RWPE2 (cell line): ENCODE measurements around the gene CLEC16A.

Experiments
- ATAC-seq: fragments of 200-7000 bp; cut with Tn5 transposase; 3 replicates; pipeline ENCODE4 v1.9.1; 2021; ENCODE audit warnings: low read depth
- DNase-seq: peaks from one replicate; pipeline ENCODE4 v3.0.0-alpha.2; 2020; ENCODE audit warnings: low spot score
- H3K27ac ChIP-seq: fragments of 450-650 bp; 2 replicates; pipeline ENCODE4 v1.5.1; 2017; ENCODE audit warnings: mild to moderate bottlenecking; ENCODE audit not compliant: poor library complexity, severe bottlenecking
- H3K27me3 ChIP-seq: fragments of 250-450 bp; sonication (Bioruptor Pico); 2 replicates; pipeline ENCODE4 v1.5.1; 2021; ENCODE audit warnings: mild to moderate bottlenecking, moderate library complexity; ENCODE audit not compliant: insufficient read depth, poor library complexity, severe bottlenecking
- H3K36me3 ChIP-seq: fragments of 250-450 bp; sonication (Bioruptor Pico); 2 replicates; pipeline ENCODE4 v1.5.1; 2020; ENCODE audit warnings: low read depth, mild to moderate bottlenecking, moderate library complexity
- H3K4me1 ChIP-seq: fragments of 250-450 bp; sonication (Bioruptor Pico); 2 replicates; pipeline ENCODE4 v1.5.1; 2021; ENCODE audit warnings: mild to moderate bottlenecking, moderate library complexity; ENCODE audit not compliant: insufficient read depth, poor library complexity, severe bottlenecking
- H3K4me3 ChIP-seq: fragments of 250-450 bp; sonication (Bioruptor Pico); 2 replicates; pipeline ENCODE4 v1.5.1; 2021; ENCODE audit warnings: mild to moderate bottlenecking, moderate library complexity; ENCODE audit not compliant: severe bottlenecking
- H3K9me3 ChIP-seq: fragments of 250-450 bp; sonication (Bioruptor Pico); 2 replicates; pipeline ENCODE4 v1.5.1; 2021; ENCODE audit warnings: mild to moderate bottlenecking, moderate library complexity; ENCODE audit not compliant: severe bottlenecking
- TF ChIP-seq, protein P1 (sequence below): fragments of 450-650 bp; IDR thresholded peaks from one replicate; pipeline ENCODE4 v1.5.1; 2017; ENCODE audit warnings: mild to moderate bottlenecking, moderate library complexity; ENCODE audit not compliant: poor library complexity, severe bottlenecking

The CLEC16A gene

DNA sequence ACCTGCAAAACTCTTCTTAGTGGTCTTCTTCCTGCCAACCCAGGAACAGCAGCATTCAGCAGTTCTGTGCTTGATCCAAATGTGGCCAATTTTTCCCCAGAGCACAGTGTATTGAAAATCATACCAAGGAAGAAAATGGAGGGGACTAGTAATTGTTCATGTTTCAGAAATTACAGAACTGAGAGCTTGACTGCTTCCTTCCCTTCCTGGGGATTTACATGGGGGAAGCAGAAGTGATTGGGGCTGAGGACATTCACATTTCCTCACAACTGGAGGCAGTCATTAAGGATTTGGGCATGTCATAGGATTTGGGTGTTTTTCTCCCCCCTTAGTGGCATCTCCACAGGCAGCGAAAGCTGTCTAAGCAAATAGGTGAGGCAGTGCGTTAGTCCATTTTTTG lies 47.6 kb upstream of the CLEC16A start:
- Histone ChIP-seq H3K36me3 (no peaks in the 10 kb centered on the region), H3K4me3 (no peak overlapping the region), H3K4me1 (no peaks in the 10 kb centered on the region), H3K27ac (no peak overlapping the region), H3K9me3 (no peaks in the 10 kb centered on the region), H3K27me3 (no peaks in the 10 kb centered on the region)
- no peak for DNase-seq
- no peak for ATAC-seq
- TF ChIP-seq, protein P1, sequence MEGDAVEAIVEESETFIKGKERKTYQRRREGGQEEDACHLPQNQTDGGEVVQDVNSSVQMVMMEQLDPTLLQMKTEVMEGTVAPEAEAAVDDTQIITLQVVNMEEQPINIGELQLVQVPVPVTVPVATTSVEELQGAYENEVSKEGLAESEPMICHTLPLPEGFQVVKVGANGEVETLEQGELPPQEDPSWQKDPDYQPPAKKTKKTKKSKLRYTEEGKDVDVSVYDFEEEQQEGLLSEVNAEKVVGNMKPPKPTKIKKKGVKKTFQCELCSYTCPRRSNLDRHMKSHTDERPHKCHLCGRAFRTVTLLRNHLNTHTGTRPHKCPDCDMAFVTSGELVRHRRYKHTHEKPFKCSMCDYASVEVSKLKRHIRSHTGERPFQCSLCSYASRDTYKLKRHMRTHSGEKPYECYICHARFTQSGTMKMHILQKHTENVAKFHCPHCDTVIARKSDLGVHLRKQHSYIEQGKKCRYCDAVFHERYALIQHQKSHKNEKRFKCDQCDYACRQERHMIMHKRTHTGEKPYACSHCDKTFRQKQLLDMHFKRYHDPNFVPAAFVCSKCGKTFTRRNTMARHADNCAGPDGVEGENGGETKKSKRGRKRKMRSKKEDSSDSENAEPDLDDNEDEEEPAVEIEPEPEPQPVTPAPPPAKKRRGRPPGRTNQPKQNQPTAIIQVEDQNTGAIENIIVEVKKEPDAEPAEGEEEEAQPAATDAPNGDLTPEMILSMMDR, result no peak

- Histone ChIP-seq H3K27ac (no peak overlapping the region), H3K27me3 (no peaks in the 10 kb centered on the region), H3K4me1 (no peaks in the 10 kb centered on the region), H3K4me3 (no peak overlapping the region), H3K9me3 (no peaks in the 10 kb centered on the region), H3K36me3 (no peaks in the 10 kb centered on the region)
- ATAC-seq, result no peak
- DNase-seq, result no peak
- TF ChIP-seq, protein P1, result no peak
Observed at GRCh38 chr16:10897134-10897533, 47.2 kb upstream of the CLEC16A start.

- Histone ChIP-seq H3K27me3 (no peaks in the 10 kb centered on the region), H3K4me3 (no peak overlapping the region), H3K36me3 (no peaks in the 10 kb centered on the region), H3K9me3 (no peaks in the 10 kb centered on the region), H3K4me1 (no peaks in the 10 kb centered on the region), H3K27ac (no peak overlapping the region)
- TF ChIP-seq, protein P1, result no peak
- DNase-seq (no peak), ATAC-seq (no peak)
Observed at GRCh38 chr16:10902999-10903398, 41.4 kb upstream of the CLEC16A start.

GRCh38 chr16:10906482-10906881 lies 37.9 kb upstream of the CLEC16A start:
- Histone ChIP-seq H3K4me3 (no peak overlapping the region), H3K27ac (no peak overlapping the region), H3K36me3 (no peaks in the 10 kb centered on the region), H3K27me3 (no peaks in the 10 kb centered on the region), H3K9me3 (no peaks in the 10 kb centered on the region), H3K4me1 (no peaks in the 10 kb centered on the region)
- ATAC-seq (no peak), DNase-seq (no peak)
- TF ChIP-seq, protein P1, result no peak

GRCh38 chr16:10906914-10907756 lies 37.2 kb upstream of the CLEC16A start:
- Histone ChIP-seq H3K27me3 (no peaks in the 10 kb centered on the region), H3K4me1 (no peaks in the 10 kb centered on the region), H3K27ac (no peak overlapping the region), H3K9me3 (no peaks in the 10 kb centered on the region), H3K4me3 (no peak overlapping the region), H3K36me3 (no peaks in the 10 kb centered on the region)
- DNase-seq (no peak), ATAC-seq (no peak)
- TF ChIP-seq, protein P1, result no peak
